AG10803 (cell line): ENCODE measurements around the gene EML5.

Experiments used
- DNase-seq: peaks from one replicate; pipeline ENCODE4 v3.0.0; 2010; ENCODE audit warnings: low read depth
- H3K4me3 ChIP-seq: 2 replicates; pipeline ENCODE4 v1.5.1; 2011; ENCODE audit warnings: mild to moderate bottlenecking, low read length, control low read depth
- CTCF ChIP-seq: conservative IDR thresholded peaks from 2 replicates; pipeline ENCODE4 v1.5.1; 2011; ENCODE audit warnings: mild to moderate bottlenecking, low read length, control low read depth, inconsistent platforms

Gene EML5

GRCh38 chr14:88584451-88584850 lies 208.3 kb downstream of the EML5 start:
- DNase-seq = no peak
- H3K4me3 ChIP-seq = no peak overlapping the region
- TF ChIP-seq CTCF = no peak

- DNase-seq = no peak
- no peak for TF ChIP-seq CTCF
- no peak overlapping the region for H3K4me3 ChIP-seq
These were observed 216.5 kb downstream of the EML5 start for GRCh38 chr14:88576222-88576621.

GRCh38 chr14:88572117-88572516 lies 220.6 kb downstream of the EML5 start:
- no peak for TF ChIP-seq CTCF
- H3K4me3 ChIP-seq = no peak overlapping the region
- no peak for DNase-seq

GRCh38 chr14:88568196-88568595 lies 224.6 kb downstream of the EML5 start:
- H3K4me3 ChIP-seq = no peak overlapping the region
- TF ChIP-seq CTCF = no peak
- no peak for DNase-seq

GRCh38 chr14:88565427-88565826 lies 227.3 kb downstream of the EML5 start:
- no peak overlapping the region for H3K4me3 ChIP-seq
- no peak for DNase-seq
- TF ChIP-seq CTCF = no peak

GRCh38 chr14:88563845-88564244 lies 228.9 kb downstream of the EML5 start:
- peak overlapping the region; percentile 87 for H3K4me3 ChIP-seq
- TF ChIP-seq CTCF = no peak
- no peak for DNase-seq

- peak within 1 kb of the TSS; percentile 87 for H3K4me3 ChIP-seq
- no peak for TF ChIP-seq CTCF
- peak; percentile 80 for DNase-seq
These were observed 229.7 kb downstream of the EML5 start, which contains the start of gene ZC3H14 for GRCh38 chr14:88562831-88563686. ZC3H14 (plus strand) TSS chr14:88563037; CDS start chr14:88563134, 97 bp downstream.
